Measurements from ENCODE around the gene RAB3C. TPM values are rescaled to one million over a fixed set of nuclear protein-coding genes. Genes with fewer than 3 reads are reported as not detected.

RAB3C gene
- total RNA-seq, 1 donor: not detected

DNA sequence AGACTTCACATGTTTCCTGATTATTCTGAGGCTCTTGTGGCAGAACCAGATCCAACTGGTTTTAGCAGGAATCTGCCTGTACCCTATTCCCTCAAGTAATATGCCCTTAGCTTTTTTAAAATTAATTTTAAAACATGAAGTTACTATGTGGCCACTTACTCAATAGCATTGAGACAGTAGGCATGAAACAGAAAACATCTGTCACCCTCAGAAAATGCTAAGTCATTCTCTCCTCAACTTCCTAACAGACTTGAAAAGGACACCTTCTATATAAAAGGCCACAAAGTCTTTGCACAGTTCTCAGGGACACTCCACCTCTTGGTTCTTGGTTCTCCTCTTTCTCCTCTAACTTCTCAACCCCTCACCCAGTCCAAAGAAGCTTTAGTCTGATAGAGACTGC lies 277.8 kb downstream of the RAB3C start:
- TF ChIP-seq, protein P1, sequence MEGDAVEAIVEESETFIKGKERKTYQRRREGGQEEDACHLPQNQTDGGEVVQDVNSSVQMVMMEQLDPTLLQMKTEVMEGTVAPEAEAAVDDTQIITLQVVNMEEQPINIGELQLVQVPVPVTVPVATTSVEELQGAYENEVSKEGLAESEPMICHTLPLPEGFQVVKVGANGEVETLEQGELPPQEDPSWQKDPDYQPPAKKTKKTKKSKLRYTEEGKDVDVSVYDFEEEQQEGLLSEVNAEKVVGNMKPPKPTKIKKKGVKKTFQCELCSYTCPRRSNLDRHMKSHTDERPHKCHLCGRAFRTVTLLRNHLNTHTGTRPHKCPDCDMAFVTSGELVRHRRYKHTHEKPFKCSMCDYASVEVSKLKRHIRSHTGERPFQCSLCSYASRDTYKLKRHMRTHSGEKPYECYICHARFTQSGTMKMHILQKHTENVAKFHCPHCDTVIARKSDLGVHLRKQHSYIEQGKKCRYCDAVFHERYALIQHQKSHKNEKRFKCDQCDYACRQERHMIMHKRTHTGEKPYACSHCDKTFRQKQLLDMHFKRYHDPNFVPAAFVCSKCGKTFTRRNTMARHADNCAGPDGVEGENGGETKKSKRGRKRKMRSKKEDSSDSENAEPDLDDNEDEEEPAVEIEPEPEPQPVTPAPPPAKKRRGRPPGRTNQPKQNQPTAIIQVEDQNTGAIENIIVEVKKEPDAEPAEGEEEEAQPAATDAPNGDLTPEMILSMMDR (IDR thresholded peaks at IDR 0.05; ENCODE audit: insufficient read depth, low read length): no peak
- DNase-seq (ENCODE audit: low read depth): no peak
- H3K4me3 ChIP-seq (ENCODE audit: low read depth, low read length): no peak overlapping the region

DNA sequence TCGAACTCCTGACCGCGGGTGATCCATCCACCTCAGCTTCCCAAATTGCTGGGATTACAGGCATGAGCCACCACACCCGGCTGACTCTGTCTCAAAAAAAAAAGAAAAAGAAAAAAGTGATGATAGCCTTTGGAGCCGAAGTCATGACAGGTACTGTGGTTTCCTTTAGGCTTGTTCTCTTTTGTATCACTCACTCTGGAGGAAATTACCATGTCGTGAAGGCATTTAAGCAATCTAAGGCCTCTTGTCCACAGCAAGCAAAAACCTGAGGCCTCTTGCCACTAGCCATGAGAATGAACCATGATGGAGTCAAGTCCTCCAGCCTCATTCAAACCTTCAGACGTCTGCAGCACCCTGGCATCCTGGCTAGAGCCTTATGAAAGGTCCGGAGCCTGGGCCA lies 286.1 kb downstream of the RAB3C start:
- TF ChIP-seq, protein P1 (IDR thresholded peaks at IDR 0.05; ENCODE audit: insufficient read depth, low read length): no peak
- no peak overlapping the region for H3K4me3 ChIP-seq (ENCODE audit: low read depth, low read length)
- no peak for DNase-seq (ENCODE audit: low read depth)

DNA sequence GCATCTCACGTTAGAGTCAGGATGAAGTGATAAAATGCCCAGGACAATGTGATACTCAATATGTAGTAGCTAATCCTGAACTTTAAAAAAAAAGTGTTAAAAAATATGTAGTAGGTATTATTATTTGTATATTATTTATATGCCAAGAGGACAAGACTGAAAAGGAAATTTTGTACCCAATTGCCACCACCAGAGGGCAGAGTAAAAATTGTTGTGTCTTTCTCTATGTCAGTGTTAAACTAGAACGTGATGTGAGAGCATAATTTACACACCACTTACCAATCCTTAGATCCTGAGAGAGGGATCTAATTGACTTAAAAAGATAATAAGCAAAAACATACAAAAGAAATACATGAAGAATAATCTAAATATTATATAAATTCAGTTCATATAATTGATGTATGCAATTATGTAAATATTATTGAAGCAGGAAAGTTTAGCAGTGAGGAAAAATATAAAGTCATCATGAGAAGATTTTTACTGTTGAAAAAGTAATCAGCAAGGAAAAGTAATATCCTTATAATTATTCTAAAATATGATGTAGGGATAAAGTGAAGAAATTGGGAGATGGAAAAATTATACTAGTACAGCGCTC lies 288.9 kb downstream of the RAB3C start:
- TF ChIP-seq, protein P1 (IDR thresholded peaks at IDR 0.05; ENCODE audit: insufficient read depth, low read length): peak; percentile 66
- H3K4me3 ChIP-seq (ENCODE audit: low read depth, low read length): no peak overlapping the region
- DNase-seq (ENCODE audit: low read depth): peak; percentile 54

DNA sequence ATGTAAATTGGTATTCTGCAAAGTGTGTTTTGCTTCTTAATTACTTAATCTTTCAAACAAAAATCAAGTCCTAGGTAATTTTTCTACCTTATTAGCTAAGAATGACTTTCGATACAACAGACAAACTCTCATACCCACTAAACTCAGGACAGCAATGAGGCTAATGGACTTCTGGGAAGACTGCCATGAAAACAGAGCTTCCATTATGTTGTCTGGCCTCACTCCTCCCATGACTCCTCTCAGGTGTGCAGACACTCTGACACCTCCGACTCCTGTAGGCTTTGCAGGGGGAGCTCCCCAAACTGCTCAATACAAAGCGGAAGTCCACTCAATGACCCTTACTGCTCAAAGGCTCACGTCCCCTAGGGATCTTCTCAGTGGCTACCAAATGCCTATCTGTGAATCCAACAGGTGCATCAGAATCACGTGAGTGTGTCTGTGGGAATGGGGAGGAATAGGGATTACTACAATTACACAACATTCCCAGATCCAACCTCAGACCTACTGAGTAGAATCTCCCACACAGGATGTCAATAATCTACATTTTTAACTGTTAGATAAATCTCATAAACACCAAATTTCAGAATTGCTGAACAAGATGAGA lies 289.9 kb downstream of the RAB3C start:
- H3K4me3 ChIP-seq (ENCODE audit: low read depth, low read length): no peak overlapping the region
- TF ChIP-seq, protein P1 (IDR thresholded peaks at IDR 0.05; ENCODE audit: insufficient read depth, low read length): no peak
- no peak for DNase-seq (ENCODE audit: low read depth)

DNA sequence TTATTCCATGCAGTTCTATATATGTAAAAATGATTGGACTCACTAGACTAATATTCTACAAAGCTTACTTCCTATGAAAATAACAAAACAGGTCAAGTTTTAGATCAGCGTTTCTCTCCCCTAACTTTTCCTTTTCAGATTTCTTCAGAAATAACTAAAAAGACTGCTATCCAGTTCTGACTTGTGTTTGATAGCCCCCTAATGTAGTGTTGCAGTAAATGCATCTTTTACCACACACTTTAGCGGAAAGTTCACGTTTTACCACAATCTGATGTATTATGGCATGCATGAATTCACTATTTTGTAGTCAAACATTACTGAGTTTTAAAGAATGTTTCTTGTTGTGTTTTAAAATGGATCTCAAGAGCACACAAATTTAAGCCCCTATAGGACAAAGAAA lies 292.7 kb downstream of the RAB3C start:
- TF ChIP-seq, protein P1 (IDR thresholded peaks at IDR 0.05; ENCODE audit: insufficient read depth, low read length): no peak
- no peak overlapping the region for H3K4me3 ChIP-seq (ENCODE audit: low read depth, low read length)
- no peak for DNase-seq (ENCODE audit: low read depth)

DNA sequence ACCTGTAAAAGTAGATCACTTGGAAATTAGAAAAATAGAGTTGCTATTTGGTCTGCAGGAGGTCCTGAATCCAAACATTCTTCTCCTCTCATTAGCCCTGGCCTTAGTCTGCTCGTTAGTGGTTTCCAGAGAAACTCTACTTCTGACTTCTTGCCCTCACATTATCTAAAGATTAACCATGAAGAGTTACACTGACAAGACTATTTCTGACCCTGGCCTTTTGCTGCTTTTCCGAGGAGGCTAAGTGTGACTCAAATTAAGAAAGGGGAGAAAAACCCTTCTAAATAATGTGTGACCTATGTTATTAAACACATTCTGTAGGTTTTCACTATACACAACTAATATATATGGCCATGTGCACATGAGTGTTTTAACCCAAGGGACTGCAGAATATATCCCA lies 302.4 kb downstream of the RAB3C start:
- DNase-seq (ENCODE audit: low read depth): no peak
- H3K4me3 ChIP-seq (ENCODE audit: low read depth, low read length): no peak overlapping the region
- TF ChIP-seq, protein P1 (IDR thresholded peaks at IDR 0.05; ENCODE audit: insufficient read depth, low read length): no peak
